ENCODE measurements around the gene RALGPS1.

GRCh38 chr9:127138444-127138843 lies 223.9 kb downstream of the RALGPS1 start:
- TF ChIP-seq KLF16 (tag by site-specific recombination; IDR thresholded peaks at IDR 0.05): no peak
- TF ChIP-seq, protein P1, sequence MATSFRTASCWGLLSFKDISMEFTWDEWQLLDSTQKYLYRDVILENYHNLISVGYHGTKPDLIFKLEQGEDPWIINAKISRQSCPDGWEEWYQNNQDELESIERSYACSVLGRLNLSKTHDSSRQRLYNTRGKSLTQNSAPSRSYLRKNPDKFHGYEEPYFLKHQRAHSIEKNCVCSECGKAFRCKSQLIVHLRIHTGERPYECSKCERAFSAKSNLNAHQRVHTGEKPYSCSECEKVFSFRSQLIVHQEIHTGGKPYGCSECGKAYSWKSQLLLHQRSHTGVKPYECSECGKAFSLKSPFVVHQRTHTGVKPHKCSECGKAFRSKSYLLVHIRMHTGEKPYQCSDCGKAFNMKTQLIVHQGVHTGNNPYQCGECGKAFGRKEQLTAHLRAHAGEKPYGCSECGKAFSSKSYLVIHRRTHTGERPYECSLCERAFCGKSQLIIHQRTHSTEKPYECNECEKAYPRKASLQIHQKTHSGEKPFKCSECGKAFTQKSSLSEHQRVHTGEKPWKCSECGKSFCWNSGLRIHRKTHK (tag by site-specific recombination; IDR thresholded peaks at IDR 0.05): no peak
